Germinal center (tissue), 1 donor: ENCODE results near the gene RGPD4.
"Not testable (repeated sequence)": the region's sequence is repeated elsewhere in the genome, so short reads cannot be mapped to it uniquely, and the experiment has no call there.

ENCODE experiments used
- DNase-seq: peaks from one replicate; pipeline ENCODE4 v3.0.0; 2012; ENCODE audit warnings: mixed read lengths, low spot score

RGPD4 gene

DNA sequence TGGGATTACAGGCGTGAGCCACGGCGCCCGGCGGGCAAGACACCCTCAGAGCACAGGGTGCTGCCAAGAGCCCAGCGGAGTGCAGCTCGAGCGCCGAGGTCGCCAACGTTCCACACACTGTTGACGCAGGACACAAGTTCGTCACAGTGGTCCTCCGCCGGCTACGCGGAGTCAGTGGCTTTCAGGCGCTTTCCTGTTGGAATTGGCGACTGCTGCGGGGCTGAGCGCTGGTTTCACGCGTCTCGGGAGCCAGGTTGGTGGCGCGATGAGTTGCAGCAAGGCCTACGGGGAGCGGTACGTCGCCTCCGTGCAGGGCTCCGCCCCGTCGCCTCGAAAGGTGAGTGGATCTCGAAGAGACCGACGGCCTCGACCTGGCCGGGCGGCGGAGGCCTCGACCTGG is at the start of gene RGPD4:
Gene RGPD4 (plus strand): TSS at position 144 of the 400 bp plus-strand sequence. CDS start 122 bp downstream, at position 266.
- not testable (repeated sequence) for DNase-seq

DNA sequence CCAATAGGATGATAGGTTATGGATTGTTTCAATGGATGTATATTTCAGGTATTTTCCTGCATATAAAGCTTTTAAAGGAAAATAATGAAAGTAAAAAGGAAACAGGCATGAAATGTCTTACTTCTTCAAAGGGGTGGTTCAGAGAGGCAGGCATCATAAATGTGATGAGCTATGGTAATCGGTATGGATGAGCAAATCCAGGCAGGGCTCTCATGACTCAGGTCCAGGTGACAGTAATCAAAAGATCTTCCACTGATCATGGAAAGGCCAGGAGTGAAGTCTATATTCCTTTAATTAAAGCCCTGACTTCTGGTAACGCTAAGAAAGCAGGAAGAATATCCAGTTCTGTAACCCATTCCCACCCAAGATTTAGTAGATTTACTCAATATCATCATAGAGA is 48.7 kb upstream of the RGPD4 start:
- DNase-seq = no peak

DNA sequence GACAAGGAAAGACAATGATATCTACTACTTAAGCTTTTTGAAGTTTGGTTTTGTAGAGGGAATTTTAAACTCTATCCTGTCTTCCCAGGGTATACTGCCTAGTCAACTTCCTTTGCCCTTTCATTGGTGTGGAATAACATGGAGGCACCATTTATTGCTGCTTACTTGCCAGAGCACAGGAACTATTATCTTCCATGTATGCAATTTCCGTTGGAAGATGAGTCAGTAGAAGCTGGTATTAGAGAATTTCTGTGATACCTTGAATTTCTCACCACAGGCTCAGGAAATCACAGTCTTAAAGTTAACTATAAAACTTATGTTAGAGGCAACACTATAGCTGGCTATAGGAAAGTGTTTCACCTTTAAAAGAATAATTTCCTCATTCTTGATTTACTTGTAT is 40.9 kb upstream of the RGPD4 start:
- DNase-seq = no peak

DNA sequence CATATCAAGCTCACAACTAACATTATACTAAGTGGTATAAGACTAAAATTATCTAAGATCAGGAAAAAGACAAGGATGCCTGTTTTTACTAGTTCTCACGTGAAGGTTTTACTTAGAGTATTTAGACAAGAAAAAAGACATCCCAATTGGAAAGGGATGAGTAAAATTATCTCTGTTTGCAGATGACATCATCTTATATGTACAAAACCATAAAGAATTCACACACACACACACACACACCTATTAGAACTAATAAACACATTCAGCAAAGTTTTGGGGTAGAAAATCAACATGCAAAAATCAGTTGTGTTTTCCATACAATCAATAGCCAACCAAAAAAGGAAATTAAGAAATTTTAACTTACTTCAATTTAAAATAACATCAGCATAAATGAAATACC is 35.9 kb upstream of the RGPD4 start:
- DNase-seq = no peak

DNA sequence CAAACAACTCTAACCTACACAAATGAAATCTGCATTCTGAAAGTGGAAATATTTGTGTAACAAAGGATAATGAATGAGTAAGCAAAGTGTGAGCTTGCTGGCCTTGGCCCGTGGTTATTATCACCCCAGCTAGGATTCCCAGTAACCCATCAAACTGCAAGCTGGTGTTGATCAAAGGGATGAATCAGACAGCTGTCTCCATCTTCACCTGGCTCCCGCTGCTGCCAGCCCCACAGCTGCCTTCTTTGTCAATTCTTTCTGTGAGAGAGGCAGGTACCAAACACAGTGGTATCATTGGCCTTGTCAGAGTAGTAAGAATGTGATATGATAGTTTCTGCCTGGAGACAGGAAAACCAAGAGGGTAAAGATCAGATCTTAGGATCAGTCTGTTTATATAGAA is 25.2 kb upstream of the RGPD4 start:
- no peak for DNase-seq

DNA sequence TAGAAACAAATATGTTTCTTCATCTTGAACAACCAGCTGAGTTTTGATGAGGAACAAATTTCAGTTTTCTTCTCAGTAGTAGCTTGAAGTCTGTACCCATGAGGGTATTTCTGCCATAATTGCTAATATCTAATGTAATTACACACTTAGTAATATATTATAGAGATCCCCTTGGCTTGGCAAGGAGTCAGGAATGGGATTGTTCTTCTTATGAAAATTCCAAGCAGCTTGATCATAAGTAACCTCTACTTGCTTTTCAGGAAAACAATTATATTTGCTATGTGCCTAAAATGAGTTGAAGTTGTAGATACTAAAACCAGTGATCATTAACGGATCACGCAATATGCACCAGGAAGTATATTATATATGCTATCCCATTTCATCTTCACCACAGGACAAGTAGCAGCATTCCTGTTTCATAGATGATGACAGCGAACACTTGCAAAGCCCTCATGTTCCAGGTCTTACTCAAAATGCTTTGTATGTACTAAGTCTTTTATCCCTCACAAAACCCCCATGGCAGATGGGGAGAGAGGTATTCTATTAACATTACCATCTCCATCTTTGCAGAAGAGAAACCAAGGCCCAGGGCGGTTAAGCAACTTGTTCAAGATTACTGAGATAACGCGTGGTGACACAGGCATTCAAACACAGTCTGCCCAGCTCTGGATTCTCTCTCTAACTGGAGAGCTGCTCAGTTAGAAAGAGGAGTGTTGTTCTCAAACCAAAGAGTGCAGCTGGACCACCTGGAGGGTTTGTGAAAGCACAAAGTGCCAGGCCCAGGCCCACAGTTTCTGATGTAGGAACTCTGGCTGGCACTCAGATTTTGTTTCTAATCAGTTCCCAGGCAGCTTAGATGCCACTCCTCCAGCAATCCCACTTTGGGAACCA is 21.8 kb upstream of the RGPD4 start:
- no peak for DNase-seq

DNA sequence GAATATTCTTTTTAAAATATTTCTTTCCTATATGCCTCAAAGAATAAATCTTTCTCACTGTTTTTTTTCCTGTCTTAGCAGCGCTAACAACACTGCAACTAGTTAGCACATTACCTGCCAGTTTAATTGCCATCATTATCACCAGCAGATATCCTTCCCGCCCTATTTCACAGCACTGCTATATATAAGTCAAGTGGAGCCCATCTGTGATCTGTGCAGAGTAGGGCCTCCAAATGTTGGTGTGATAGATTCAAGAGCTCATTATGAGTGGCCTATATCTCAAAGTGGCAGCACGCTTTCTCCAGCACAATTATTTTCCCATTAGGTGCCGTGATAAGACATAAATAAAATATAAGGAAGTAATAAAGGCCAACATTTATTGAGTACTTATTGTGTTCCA is 19.8 kb upstream of the RGPD4 start:
- no peak for DNase-seq

DNA sequence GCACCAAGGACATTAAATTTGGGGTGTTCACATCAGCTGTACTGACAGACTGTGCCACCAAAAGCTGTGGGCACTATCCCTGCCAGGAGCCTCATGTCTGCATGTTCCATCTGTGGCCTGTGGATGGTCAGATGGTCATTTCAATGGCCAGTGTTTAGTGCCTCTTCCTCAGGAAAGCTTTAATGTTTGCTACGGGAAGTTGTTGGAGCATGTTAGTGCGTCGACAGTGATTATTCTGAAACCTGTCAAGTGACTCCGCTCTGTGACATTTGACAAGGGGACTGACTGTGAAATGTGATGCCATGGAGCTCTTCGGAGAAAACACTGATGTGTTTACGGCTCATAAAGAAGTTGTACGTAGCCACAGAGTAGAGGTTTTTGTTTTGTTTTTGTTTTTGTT is 18.7 kb upstream of the RGPD4 start:
- DNase-seq = no peak

DNA sequence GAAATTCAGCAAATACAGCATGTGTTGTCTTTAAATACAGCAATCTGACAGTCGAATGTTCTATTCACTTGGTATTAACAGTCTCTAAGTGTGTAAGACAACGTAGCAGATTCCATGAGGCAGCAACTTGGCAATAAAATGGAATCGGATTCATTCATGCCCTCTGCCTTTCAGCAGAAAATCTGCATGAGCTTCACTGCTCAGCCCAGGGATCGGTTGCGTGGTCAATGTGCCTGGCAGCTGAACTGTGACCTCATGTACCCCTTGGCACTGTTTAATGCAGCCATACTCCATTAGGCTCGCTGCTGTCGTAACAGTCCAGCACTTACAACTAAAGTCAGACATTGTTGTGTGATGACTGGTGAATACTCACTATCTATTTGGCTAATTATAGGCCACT is 17.7 kb upstream of the RGPD4 start:
- DNase-seq = no peak

DNA sequence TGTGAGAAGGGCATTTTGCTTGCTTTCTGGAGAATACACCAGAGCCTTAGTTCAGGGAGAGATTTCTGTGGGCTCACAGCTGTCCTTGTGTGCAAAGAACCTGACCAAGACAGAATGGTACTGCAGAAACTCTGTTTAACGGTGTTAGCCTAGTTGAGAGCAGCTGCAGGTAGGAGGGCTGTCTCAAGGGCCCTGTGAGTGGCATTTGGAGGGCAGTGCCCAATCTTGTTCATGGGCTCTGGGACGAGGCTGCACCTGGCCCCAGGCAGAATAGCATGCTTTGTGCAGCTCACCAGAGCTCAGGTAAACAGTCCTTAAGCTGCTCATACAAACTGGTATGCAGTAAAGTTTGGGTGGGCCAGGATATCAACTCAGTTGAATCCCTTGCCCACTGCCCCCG is 16.9 kb upstream of the RGPD4 start:
- no peak for DNase-seq

DNA sequence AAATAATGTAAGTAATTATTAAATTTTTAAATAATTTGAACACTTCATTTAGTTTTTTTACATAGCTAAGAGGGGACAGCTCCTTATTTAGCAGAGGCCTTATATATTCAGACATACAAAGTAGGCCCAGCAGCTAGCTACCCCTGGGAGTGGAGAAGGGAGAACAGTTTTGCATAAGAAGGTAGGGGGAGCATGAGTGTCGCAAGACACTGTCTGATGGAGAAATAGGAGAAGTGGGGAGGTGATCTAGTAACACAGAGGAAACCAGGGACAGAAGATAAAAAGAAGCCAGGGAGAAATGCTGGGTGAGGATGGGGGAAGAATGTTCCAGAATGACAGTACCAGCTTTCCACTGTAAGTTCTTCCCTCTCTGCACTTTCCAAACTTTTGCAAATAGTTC is 16.0 kb upstream of the RGPD4 start:
- no peak for DNase-seq

DNA sequence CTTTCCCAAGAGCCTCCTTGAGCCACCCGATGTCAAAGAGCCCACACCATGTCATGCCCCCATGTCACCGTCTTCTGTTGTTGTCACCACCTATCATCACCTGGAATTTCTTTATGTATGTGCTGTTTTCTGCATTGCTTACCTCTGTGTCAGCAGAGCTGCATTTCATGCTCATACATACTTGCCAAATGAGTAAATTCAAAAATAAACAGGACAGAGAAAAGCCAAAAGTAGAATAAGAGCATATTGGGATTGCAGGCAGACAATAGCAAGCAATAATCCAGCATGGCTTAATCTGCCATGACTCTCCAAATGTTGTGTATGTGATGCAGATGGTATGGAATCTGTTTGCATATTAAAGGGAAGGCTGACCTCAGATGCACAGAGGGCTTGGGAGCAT is 15.3 kb upstream of the RGPD4 start:
- DNase-seq = no peak

DNA sequence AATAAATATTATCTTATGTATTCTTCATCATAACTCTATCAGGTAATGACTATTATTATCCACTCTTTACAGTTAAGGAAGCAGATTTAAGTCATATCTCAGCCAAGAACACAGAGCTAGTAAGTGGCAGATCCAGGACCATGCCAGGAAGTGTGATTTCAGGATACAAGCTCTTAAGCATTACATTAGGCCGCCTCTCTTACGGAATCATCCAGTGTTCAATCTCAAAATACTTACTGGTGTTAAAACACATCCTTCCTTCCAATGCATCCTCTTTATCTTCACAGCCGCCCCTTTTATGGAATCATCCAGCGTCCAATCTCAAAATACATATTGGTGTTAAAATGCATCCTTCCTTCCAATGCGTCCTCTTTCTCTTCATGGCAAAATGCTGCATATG is 14.7 kb upstream of the RGPD4 start:
- DNase-seq = no peak

DNA sequence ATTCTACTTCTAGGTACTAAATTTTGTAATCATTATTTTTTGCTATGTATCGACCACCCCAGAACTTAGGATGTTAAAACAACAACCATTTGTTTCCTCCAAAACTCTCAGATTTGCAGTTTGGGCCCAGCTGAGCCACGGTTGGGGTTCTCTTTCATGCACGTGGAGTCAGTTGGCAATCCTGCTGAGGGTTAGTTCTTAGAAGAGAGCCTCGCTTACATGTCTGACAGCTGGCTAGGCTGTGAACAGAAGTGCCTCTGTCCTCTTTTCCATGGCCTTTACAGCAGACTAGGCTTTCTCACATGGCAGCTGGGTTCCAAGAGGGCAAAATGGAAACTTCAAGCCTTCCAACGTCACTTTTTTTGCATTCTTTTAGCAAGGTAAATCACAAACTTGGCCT is 9.3 kb upstream of the RGPD4 start:
- no peak for DNase-seq

DNA sequence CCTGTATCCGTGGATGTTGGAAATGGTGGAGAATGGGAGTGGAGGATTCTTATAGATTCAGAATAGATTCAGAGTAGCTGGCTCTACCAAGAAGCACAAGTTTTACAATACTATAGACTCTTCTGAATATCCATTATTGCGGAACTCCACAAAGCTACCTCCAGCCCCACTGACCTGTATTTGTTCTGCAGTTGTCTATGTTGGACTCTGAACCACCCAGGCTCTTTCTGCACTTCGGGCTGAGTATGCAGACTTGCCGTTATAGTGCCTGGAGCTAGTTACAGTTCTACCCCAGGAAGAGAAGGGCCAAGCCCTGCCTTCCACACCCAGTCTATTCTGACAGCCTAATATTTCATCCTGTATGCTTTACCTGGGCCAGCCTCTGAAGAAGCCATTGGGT is 4.4 kb upstream of the RGPD4 start:
- DNase-seq = no peak

DNA sequence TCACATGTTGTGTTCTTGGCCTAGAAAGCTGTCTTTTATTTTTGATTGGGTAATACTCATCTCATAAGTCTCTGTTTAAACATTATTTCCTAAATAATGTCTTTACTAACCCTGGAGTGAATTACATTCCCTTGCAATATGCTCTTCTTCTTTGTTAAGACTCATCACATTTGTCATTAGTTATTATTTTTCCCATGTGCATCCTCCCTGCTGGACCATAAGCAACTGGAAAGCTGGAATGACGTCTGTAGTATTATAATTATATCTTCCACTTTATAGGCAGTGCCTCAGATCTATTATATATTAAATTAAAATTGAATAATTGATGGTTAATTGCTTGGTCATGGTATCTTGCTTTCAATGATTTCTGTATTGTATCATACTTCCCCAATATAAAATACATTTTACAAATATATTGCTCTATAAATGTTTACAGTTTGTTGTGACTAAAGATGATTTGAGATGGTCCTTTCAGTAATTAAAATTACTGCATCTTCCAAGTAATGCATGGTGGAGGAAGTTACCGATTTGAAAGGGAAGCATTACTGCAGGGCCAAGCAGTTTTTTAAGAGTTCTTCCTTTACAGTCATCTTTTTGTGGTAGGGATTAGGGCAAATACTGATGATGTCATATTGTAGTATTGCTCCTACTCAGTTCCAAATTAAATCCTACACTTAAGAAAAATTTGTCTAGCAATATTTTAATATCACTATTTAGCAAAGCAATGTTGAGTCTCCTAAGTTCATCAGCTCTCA is 2.1 kb upstream of the RGPD4 start:
- DNase-seq = no peak

DNA sequence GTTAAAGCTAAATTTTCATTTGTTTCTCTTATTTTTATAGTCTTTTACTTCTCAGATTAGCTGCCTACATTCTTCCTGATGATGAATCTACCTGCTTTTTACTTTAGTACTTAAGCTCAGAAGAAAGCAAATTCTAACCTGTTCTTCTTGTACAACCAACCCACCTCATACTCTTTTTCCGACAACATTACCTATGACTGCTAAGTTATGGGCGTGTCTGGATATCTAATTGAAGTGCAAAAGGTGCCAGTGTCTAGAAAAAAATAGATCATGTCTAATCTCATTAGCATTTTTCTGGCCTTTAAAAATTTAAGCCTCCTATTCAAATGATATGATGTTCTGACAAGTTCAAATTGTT is 1.5 kb upstream of the RGPD4 start:
- no peak for DNase-seq

DNA sequence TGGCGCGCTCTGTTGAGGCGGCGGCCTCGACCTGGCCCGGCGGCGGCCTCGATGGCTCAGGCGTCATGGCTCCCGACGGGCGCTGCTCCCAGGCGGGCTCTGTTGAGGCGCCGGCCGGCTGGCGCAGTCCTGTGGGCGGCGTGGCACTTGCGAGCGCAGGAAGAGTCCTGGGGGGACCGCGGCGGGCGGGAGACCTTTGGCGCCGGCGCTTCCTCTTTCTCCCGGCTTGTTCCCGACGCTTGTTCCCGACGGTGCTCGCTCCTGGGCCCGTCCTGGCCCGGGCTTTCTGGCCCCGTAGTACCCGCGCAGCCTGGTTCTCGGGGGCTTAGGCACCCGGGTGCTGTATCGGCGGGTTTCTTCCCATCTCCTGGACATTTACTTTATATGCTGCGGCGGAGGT is 2.8 kb downstream of the RGPD4 start:
- DNase-seq = not testable (repeated sequence)

DNA sequence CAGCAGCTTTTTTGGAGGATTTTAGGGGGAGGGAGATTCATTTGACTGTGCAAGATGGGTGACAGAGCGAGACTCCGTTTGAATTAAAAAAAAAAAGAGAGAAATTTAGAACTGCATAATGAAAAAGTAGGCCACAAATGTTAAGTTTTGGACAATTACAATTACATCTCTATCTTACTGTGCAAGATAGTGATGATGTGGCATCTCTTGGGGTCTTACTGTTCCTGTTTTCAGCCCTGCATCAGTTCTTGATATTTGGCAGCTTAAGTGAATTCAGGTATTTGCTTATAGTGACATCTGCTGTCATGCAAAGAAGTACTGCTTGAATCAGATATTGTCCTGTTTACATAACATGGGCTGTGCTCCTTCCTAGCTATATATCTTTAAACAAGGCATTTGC is 6.5 kb downstream of the RGPD4 start:
- DNase-seq = not testable (repeated sequence)

DNA sequence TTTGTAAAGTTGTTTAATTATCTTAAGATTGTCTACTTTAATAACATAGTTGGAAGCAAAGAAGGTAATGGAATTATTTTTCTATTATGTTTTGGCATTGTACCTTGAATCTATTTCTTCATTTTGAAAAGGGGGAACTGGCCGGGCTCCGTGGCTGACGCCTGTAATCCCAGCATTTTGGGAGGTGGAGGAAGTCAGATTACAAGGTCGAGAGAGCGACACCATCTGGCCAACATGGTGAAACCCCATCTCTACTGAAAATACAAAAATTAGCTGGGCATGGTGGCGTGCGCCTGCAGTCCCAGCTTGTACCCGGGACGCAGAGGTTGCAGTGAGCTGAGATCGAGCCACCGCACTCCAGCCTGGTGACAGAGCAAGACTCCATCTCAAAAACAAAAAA is 6.9 kb downstream of the RGPD4 start:
- not testable (repeated sequence) for DNase-seq

DNA sequence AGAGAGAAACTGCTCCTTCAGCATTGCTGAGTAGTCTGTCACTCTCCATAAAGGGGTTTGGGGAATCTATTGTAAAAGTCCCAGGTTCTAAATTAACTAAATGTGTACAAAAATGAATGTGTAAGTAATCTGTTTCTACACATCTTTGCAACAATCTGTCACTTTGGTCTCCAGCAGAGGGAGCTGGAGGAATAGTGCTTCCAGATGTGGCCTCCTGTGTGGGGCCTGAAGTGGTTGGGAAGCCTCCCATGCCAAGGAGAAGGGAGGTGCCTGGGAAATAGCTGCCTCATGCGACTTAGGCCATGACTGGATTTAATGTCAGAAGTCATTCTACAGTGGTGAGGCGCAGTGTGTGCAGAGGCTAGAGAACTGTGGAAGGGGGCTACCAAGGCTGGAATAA is 89.4 kb downstream of the RGPD4 start:
- not testable (repeated sequence) for DNase-seq

DNA sequence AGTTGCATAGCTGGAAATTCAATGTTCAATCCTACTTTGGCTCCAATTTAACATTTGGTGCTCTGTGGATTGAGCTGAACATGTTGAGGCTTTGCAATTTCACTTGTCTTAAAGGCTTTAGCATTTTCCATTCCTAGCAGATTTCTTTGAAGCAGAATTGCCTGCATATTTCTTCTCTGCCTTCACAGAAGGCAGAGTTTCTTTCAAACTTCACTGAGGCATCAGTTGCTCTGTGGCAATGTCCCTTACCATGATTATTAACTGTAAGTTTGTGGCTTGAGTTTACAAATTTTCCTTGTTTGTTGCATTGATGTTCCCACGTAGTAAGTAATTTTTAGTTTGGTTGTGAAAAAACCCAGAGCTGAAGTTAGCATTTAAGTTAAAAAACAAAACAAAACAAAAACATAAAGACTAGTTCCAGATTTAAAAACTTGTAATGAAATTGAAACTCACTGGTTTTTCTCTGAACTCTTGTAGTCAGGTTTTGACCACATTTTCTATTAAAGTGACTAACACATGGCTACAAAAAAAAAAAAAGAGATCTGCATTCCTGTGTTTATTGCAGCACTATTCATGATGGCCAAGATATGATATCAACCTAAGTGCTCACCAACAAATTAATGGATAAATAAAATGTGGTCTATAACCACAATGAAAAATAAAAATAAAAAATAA is 90.1 kb downstream of the RGPD4 start:
- not testable (repeated sequence) for DNase-seq

DNA sequence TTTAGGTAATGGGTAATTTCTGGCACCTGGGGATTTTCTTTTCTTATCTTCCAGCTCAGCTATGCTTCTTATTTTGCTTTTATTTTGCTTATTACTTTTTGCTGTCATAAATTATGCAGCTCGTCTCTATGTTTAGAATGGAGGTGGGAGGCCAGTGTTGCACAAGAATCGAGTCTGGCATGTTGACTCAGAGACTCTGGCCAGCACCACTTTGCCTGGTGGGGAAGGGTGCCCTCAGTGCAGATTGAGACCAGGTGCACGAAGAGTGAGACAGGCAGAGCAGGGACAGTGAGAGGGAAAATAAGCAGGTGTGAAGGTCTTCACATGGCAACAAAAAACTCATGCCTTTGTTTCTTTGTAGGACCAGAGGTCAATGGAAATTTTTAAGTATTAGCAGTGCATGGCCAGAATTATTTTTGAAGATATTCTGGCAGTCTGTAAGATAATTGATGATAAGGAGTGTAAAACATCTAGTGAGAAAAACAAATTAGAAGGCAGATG is 100.4 kb downstream of the RGPD4 start:
- DNase-seq = no peak
